CD4-positive, alpha-beta T cell treated with Interleukin-4 for 4 hours (primary cell): ENCODE data around the gene PDZD4.

Source experiments
- DNase-seq: peaks from one replicate; pipeline ENCODE4 v3.0.0-alpha.2; 2020

The PDZD4 gene

DNA sequence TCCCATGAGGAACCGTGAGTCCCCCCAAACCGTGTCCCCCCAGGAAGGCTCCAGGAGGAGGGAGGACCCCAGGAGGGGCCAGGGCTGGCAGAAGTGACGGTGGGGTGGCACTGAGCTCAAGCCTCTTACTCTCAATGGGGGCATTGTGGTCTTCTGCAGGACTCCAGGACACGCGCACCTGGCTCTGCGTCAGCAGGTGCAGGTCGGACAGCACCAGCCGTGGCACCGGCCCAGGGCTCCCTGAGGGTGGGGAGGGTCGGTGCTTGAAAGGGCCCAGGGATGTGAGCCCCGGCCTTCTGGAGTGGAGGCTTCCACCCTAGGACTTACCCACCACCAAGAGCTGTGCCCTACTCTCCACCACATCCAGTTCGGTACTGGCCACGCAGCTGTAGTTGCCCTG, 37.3 kb upstream of the PDZD4 start:
- no peak for DNase-seq

GRCh38 chrX:153867139-153867538, 36.8 kb upstream of the PDZD4 start:
- no peak for DNase-seq

DNA sequence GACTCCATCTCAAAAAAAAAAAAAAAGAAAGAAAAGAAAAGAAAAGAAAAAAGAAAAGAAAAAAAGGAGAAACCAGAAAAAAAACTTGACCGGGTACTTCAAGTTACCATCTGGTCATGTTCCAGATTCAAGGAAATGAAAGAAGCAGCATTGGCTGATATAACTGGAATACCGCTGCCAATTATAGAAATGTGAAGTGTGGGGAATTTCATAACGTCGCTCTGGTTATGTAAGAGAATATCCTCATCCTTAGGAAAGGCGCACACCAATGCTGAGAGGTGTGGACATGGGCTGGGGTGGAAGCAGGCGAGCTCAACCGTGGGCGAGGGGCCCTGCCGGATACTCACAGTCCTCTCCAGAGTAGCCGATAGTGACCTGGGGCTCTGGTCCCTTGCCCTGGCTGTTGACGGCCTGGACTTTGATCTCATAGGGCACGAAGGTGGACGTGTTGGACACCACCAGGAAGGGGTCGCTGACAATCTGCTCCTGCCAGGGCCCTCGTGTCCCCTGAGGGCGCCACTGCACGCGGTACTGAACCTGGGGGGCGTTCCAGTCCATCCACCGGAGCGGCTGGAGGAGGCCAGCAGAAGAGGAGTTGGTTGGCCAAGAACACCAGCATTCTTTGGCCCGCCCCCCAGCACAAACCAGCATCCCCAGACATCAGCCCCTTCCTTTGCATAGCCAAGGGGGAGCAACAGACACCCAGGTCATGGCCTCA, 36.1 kb upstream of the PDZD4 start:
- DNase-seq, result no peak

- no peak for DNase-seq
Observed at GRCh38 chrX:153865685-153866084, 35.3 kb upstream of the PDZD4 start.

GRCh38 chrX:153865321-153865580, 34.9 kb upstream of the PDZD4 start:
- DNase-seq, result no peak

DNA sequence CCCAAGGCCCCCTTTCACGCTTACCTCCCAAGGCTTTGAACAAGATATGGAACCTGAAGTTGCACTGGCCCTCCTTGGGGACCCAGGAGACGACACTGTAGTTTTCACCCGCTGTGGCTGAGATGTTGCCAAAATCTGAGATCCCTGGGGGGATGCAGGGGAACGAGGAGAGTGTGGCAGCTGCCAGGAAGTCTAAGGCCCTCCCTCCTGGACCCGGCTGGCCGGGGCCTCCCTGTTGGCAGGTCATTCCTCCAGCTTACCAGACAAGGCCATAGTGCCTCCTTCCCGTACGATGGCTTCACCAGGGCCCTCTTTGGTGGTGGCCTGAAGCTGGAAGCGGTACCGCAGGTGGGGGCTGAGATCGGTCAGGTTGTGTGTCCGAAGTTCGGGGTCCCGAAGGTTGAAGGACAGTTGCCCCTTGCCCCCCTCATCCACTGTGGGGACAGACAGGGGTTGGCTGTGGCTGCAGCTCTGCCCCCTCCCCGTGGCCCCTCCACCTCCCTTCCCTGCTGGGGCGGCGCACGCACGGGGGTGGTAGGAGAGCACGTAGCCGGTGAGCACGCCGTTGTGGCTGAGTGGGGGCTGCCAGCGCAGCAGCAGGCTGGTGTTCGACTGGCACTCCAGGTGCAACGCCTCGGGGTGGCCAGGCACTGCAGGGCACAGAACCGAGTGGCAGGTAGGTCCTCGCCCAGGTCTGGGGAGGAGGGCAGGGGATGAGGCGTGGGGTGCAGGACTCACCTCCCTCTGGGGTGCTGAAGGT, 34.4 kb upstream of the PDZD4 start:
- DNase-seq, result no peak

DNA sequence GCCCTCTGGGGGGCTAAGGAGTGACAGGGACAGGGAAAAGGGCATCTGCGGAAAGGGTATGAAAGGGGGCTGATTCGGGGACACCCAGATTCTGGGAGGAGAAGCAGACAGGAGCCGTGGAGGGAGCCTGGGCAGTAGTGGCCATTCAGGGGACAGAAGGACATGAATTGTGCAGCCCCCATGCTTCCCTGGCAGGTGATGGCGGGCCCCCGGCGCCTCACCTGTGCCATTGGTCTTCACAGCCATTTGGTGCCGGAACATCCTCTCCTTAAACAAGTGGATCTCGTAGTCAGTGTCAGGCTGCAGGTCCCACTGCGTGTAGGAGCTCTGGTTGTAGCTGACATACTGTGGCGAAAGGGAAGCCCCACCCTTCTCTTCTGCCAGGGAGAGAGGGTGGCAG, 33.8 kb upstream of the PDZD4 start:
- no peak for DNase-seq

DNA sequence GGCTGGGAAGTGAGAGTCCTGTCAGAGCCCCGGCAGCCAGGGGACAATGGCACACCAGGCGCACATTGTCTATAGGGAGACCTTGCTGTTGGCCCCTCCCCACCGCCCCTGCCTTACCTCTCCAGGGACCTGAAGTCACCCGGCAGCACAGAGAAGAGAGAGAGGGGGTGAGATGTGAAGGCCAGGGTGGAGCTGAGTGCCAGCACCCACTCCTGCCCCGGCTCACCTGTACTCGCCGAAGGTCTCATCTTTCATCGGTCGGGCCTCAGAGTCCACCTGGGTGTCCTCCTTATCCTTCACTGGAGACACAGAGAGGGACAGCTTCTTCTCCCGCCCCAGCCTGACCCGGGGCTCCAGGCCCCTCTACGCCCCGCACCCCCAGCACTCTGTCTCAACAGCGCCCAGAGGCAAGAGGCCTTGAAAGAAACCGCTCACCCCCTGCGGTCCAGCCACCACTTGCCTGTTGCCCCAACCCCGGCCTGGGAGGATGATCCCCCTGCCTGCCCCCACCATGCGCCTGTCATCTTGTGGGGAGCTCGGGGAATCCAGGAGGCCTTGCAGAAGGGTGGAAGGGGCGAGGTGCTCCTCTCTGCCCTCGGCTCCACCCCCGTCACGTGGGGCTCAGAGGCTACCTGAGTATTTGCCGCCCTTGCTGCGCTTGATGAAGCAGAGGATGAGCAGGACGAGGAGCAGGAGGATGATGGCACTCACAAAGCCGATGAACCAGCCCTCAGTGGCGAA, 33.1 kb upstream of the PDZD4 start:
- DNase-seq, result no peak

DNA sequence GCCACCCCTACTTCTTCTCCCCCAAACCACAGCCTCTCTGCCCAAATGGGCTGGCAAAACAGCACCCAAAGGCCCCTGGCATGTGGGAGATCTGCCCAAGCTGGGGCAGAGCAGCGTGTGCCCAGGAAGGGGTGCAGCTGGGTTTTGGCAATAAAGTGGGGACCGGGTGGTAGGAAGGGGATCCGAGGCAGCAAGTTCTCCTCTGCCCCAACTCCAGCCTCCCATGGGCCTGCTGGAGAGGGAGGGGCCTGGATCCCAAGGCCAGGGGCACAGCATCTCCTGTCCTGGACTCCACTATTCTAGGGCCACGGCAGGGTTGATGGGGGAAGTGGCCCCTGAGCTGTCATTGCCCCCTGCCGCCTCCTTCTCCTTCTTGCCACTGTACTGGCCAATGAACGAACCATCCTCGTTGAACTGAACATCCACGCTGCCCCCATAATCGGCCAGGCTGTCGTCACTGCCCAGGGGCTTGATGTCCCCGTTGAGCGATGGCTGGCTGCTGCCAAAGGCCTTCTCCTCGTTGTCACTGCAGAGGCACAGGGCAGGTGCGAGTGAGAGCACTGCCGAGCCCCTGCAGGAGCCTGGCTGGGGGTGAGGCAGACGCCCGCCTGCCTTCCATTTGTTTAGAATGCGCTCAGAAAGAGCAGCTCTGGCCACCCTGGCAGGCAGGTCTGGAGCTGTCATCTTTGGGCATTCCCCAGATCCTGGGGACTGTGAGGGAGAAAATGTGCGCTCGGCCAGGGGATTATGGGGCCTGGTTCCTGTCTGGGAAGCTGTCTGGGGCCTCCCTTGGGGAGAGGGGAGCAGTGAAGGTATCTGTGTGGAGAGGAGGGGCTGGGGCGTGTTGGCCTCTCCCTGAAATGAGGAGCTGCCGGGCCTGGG, 32.3 kb upstream of the PDZD4 start:
- no peak for DNase-seq

DNA sequence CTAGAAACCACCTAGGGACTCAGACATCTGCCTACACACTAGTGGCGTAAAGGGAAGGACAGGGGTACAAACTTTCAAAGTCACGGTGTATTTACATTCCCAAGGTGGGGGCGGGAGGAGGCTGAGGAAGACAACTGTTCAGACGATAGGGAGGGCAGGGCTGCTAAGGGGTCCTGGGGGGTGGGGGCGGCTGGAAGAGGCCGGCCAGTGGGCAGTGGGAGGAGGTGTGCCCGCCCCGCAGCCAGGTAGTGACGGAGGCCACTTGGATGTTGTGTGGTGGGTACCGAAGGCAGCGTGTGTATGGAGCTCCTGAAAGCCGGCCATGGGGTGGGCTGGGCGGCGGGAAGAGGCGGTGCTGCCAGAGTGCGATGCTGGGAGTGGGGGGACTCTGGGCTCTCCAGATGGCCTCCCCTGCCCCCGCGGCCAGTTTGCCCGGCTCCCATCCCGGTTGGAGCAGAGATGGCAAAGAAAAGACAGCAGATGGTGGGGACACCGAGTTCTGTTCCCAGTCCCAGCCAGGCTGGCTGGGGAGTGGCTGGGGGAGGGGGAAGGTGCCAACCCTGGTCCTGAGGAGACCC, 31.5 kb upstream of the PDZD4 start:
- DNase-seq, result no peak

GRCh38 chrX:153861151-153861550, 30.8 kb upstream of the PDZD4 start:
- no peak for DNase-seq

DNA sequence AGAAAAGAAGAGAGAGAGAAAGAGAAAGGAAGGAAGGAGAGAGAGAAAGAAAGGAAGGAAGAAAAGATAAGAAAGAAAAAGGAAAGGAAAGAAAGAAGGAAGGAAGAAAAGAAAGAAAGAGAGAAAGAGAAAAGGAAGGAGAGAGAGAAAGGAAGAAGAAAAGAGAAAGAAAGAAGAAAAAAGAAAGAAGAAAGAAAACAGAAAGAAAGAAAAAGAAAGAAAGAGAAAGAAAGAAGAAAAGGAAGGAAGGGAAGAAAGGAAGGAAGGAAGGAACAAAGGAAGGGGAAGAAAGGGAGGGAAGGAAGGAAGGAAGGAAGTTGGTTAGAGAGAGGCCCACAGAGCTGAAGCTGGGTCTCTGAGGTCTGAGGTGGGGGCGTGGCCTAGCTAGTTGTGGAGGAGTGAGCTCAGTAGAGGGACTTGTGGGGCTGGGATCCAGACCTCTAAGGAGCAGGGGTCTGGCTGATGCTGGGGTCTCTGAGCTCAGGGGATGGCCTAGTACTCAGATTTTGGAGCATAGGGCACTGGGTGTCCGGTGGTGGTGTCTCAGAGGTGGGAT, 27.1 kb upstream of the PDZD4 start:
- DNase-seq, result no peak

GRCh38 chrX:153854702-153855101, 24.4 kb upstream of the PDZD4 start:
- no peak for DNase-seq

DNA sequence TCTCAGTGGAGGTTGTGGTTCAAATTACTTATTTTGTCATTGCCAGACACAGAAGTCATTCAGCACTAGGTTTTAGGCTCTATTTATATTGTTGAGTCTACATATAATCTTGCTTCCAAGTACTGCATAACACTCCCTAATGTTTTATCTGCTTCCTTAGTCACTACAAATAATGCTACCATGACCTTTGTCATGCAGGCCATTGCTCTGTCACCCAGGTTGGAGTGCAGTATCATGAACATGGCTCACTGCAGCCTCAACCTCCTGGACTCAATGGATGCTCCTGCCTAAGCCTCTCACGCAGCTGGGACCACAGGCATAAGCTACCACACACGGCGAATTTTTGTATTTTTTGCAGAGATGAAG, 23.5 kb upstream of the PDZD4 start:
- DNase-seq, result no peak

DNA sequence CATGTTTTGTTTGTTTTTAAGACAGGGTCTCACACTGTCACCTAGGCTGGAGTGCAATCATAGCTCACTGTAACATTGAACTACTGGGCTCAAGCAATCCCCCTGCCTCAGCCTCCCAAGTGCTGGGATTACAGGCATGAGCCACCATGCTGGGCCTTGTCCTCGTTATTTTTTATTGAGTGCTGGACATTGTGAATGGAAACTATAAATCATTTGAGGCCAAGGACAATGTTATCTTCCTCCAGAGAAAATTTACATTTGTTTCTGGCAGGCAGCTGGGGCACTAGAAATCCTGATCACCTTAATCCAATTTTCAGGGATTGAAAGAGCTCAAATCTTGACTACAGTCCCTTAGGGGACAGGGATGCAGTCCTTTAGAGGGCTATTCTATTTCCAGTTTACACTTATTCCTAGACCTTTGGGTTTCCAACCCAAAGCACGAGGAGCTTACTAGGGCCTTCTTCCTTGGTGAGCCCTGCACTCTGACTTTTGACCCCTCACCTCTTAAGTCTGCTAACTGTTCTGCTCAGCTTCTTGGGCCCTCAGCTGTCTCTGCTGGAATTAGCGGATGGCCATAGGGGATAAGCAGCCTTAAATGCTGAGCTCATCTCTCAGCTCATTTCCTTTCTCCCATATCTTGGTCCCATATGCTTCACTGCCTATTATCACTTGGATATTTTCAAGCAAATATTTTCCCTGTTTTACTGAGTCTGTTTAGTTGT, 23.0 kb upstream of the PDZD4 start:
- no peak for DNase-seq

GRCh38 chrX:153851981-153852380, 21.6 kb upstream of the PDZD4 start:
- no peak for DNase-seq

GRCh38 chrX:153848325-153848724, 18.0 kb upstream of the PDZD4 start:
- no peak for DNase-seq

DNA sequence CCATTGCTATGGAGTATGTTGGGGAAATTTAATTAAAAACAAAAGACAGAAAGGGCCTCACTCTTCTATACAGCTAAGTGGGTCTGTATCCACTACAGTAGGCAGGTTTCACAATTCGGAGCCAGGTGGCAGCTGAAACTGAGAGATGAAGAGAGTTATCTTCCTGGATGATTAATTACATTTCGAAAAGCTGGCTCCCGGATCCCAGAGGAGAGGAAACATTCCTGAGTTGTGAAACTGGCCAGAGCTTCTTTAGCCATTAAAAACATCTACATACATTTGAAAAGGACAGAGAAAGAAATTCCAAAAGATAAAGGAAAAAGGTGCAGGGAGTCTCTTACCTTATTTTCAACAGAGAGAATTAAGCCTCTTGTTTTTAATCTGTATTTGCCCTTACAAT, 15.5 kb upstream of the PDZD4 start:
- no peak for DNase-seq

- DNase-seq, result no peak
Observed at GRCh38 chrX:153845195-153845594, 14.9 kb upstream of the PDZD4 start.

- no peak for DNase-seq
Observed at GRCh38 chrX:153844509-153845082, 14.3 kb upstream of the PDZD4 start.

DNA sequence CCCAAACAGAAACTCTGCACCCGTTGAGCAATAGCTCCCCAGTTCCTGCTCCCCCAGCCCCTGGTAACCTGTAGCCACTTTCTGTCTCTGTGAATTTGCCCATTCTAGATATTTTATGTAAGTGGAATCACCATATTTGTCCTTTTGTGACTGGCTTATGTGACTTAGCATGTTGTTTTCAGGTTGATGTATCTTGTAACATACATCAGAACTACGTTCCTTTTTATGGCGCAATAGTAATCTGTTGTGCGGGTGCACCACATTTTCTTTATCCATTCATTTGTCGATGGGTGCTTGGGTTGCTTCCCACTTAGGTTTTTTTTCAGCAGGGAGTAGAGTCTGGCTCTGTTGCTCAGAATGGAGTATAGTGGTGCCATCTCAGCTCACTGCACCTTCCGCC, 6.6 kb upstream of the PDZD4 start:
- no peak for DNase-seq

DNA sequence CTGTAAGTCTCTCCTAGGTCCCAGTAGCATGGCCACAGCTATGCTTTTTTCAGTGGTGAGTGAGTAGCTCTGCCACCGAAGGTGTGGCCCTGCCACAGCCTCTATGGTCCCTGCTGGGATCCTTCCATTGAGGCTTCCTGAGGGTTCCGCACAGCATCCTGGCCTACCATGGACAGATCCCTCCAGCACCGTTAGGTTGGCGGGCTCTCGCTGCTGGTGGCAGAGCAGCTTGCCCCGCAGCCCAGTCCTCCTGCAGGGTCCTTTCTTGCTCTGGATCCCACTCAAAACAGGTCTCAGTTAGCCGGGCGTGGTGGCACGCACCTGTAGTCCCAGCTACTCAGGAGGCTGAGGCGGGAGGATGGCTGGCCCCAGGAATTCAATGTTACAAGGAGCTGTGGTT, 2.4 kb upstream of the PDZD4 start:
- no peak for DNase-seq
